ENCODE measurements around the gene CMTM1. TPM values are rescaled to one million over a fixed set of nuclear protein-coding genes. Genes with fewer than 3 reads are reported as not detected.
"Not testable (repeated sequence)": the region's sequence is repeated elsewhere in the genome, so short reads cannot be mapped to it uniquely, and the experiment has no call there.

CMTM1 gene
- total and polyA plus RNA-seq, 2 donors from 2014 or later = 4.6 TPM; not detected in 1

GRCh38 chr16:66563574-66564334 is 2.5 kb upstream of the CMTM1 start:
- Histone ChIP-seq H3K9ac (ENCODE audit: low read length in 3 of 3) (no peak overlapping the region), H3K36me3 (ENCODE audit: control insufficient read depth in 2 of 3, insufficient read depth in 3 of 3, low read length in 3 of 3) (peaks cover 3 to 9% (median 3%) of the 10 kb centered on the region in 3 donors), H3K4me3 (ENCODE audit: low read length in 3 of 3) (no peak overlapping the region), H3K27ac (ENCODE audit: low read depth in 2 of 2, low read length in 2 of 2) (no peak overlapping the region), H3K27me3 (ENCODE audit: control insufficient read depth, insufficient read depth, low read length) (no peaks in the 10 kb centered on the region), H3K9me3 (ENCODE audit: control insufficient read depth in 2 of 3, insufficient read depth in 1 of 3, low read length in 3 of 3) (no peaks in the 10 kb centered on the region), H3K4me1 (ENCODE audit: control insufficient read depth in 2 of 3, insufficient read depth in 2 of 3, low read depth in 1 of 3, low read length in 3 of 3) (no peaks in the 10 kb centered on the region)
- FAIRE-seq = no peak
- TF ChIP-seq CTCF (IDR thresholded peaks at IDR 0.05; ENCODE audit: borderline replicate concordance, extremely low read depth, insufficient read depth) = no peak
- intact Hi-C loops (cut with DNase I) = no loop called here
- DNase-seq = no peak

- FAIRE-seq; H3K9me3 ChIP-seq (ENCODE audit: control insufficient read depth in 2 of 3, insufficient read depth in 1 of 3, low read length in 3 of 3); DNase-seq; H3K4me3 ChIP-seq (ENCODE audit: low read length in 3 of 3); H3K36me3 ChIP-seq (ENCODE audit: control insufficient read depth in 2 of 3, insufficient read depth in 3 of 3, low read length in 3 of 3); intact Hi-C loops (cut with DNase I); H3K27ac ChIP-seq (ENCODE audit: low read depth in 2 of 2, low read length in 2 of 2); H3K27me3 ChIP-seq (ENCODE audit: control insufficient read depth, insufficient read depth, low read length); H3K4me1 ChIP-seq (ENCODE audit: control insufficient read depth in 2 of 3, insufficient read depth in 2 of 3, low read depth in 1 of 3, low read length in 3 of 3); H3K9ac ChIP-seq (ENCODE audit: low read length in 3 of 3): not testable (repeated sequence)
Measured at GRCh38 chr16:66567270-66567669, 1.0 kb downstream of the CMTM1 start.

- Histone ChIP-seq H3K4me1 (ENCODE audit: control insufficient read depth in 2 of 3, insufficient read depth in 2 of 3, low read depth in 1 of 3, low read length in 3 of 3) (no peaks in the 10 kb centered on the region), H3K9ac (ENCODE audit: low read length in 3 of 3) (no peak overlapping the region), H3K9me3 (ENCODE audit: control insufficient read depth in 2 of 3, insufficient read depth in 1 of 3, low read length in 3 of 3) (no peaks in the 10 kb centered on the region), H3K27me3 (ENCODE audit: control insufficient read depth, insufficient read depth, low read length) (no peaks in the 10 kb centered on the region), H3K4me3 (ENCODE audit: low read length in 3 of 3) (no peak overlapping the region), H3K27ac (ENCODE audit: low read depth in 2 of 2, low read length in 2 of 2) (no peak overlapping the region), H3K36me3 (ENCODE audit: control insufficient read depth in 2 of 3, insufficient read depth in 3 of 3, low read length in 3 of 3) (peaks cover 0 to 4% (median 3%) of the 10 kb centered on the region in 3 donors)
- no peak for TF ChIP-seq CTCF (IDR thresholded peaks at IDR 0.05; ENCODE audit: borderline replicate concordance, extremely low read depth, insufficient read depth)
- FAIRE-seq = no peak
- intact Hi-C loops (cut with DNase I) = no loop called here
- no peak for DNase-seq
Measured at GRCh38 chr16:66568355-66568754, 2.1 kb downstream of the CMTM1 start.

- Histone ChIP-seq H3K4me3 (ENCODE audit: low read length in 3 of 3) (no peak overlapping the region), H3K9me3 (ENCODE audit: control insufficient read depth in 2 of 3, insufficient read depth in 1 of 3, low read length in 3 of 3) (no peaks in the 10 kb centered on the region), H3K27ac (ENCODE audit: low read depth in 2 of 2, low read length in 2 of 2) (no peak overlapping the region), H3K27me3 (ENCODE audit: control insufficient read depth, insufficient read depth, low read length) (no peaks in the 10 kb centered on the region), H3K9ac (ENCODE audit: low read length in 3 of 3) (no peak overlapping the region), H3K36me3 (ENCODE audit: control insufficient read depth in 2 of 3, insufficient read depth in 3 of 3, low read length in 3 of 3) (peaks cover 0 to 3% (median 0%) of the 10 kb centered on the region in 3 donors), H3K4me1 (ENCODE audit: control insufficient read depth in 2 of 3, insufficient read depth in 2 of 3, low read depth in 1 of 3, low read length in 3 of 3) (no peaks in the 10 kb centered on the region)
- DNase-seq (no peak), FAIRE-seq (peak; percentile 66)
- intact Hi-C loops (cut with DNase I) = no loop called here
- no peak for TF ChIP-seq CTCF (IDR thresholded peaks at IDR 0.05; ENCODE audit: borderline replicate concordance, extremely low read depth, insufficient read depth)
Measured at GRCh38 chr16:66569131-66569530, 2.9 kb downstream of the CMTM1 start.

All from kidney (tissue), 14 donors.